HepG2 (cell line): ENCODE data around the gene LMF2. TPM values are rescaled to one million over a fixed set of nuclear protein-coding genes. Genes with fewer than 3 reads are reported as not detected.

Experiments
- ATAC-seq: fragments of 200-7000 bp; cut with Tn5 transposase; 3 replicates; pipeline ENCODE4 v1.9.1; 2020; ENCODE audit warnings: mild to moderate bottlenecking, moderate library complexity
- BruUV-seq: library from RNA; stranded (reverse); fragments of 400-500 nt; replicated peaks from 2 replicates; lab custom pipeline; 2021; lab: Mats Ljungman, UMichigan
- CTCF ChIA-PET: fragments of 300-600 bp; formaldehyde crosslinking; extraction: SDS; loops from one replicate; lab custom pipeline; 2021; ENCODE audit warnings: low total read pairs, inconsistent platforms, low intra/inter-chr PET ratio; lab: Yijun Ruan, JAX
- POLR2A ChIA-PET: fragments of 350-600 bp; sonication (Branson Sonifier 250); formaldehyde crosslinking; loops from one replicate; lab custom pipeline; 2020; ENCODE audit warnings: antibody characterized with exemption, inconsistent platforms; lab: Yijun Ruan, JAX
- DNase-seq: peaks from one replicate; pipeline ENCODE4 v3.0.0-alpha.2; 2015; ENCODE audit warnings: low spot score
- FAIRE-seq: peaks from 3 replicates; lab custom pipeline; 2011; peaks lifted over from hg19 to GRCh38; lab: Jason Lieb, UNC
- H2AFZ ChIP-seq: one replicate; pipeline ENCODE4 v1.6.1; 2011; ENCODE audit warnings: low read length, inconsistent platforms
- H3K27ac ChIP-seq: fragments of 300-600 bp; 3 replicates; pipeline ENCODE4 v1.8.0; 2011; ENCODE audit warnings: mixed run types, mild to moderate bottlenecking, mixed read lengths, low read length, inconsistent platforms; ENCODE audit not compliant: insufficient read depth; ENCODE audit errors: extremely low read length
- H3K27me3 ChIP-seq, 2 experiments: fragments of 200-600 bp in 1 of 2; 2 replicates in 1 of 2; 3 replicates in 1 of 2; pipeline versions ENCODE4 v1.6.0 to v1.8.0; 2011; ENCODE audit warnings: low read length in 2 of 2, mild to moderate bottlenecking in 2 of 2, moderate library complexity in 2 of 2, inconsistent platforms in 1 of 2; ENCODE audit not compliant: insufficient read depth in 2 of 2, control insufficient read depth in 1 of 2
- H3K36me3 ChIP-seq, 2 experiments: fragments of 200-600 bp in 1 of 2; replicated peaks in 1 of 2; 2 replicates in 1 of 2; 3 replicates in 1 of 2; pipeline versions ENCODE4 v1.5.1 to v1.8.0; 2011; ENCODE audit warnings: low read length in 2 of 2, inconsistent platforms in 1 of 2; ENCODE audit not compliant: insufficient read depth in 2 of 2, control insufficient read depth in 1 of 2
- H3K4me1 ChIP-seq: 2 replicates; pipeline ENCODE4 v1.5.1; 2012; ENCODE audit warnings: low read length, inconsistent platforms; ENCODE audit not compliant: insufficient read depth
- H3K4me2 ChIP-seq: 2 replicates; pipeline ENCODE4 v1.6.0; 2011; ENCODE audit warnings: low read depth, low read length, inconsistent platforms
- H3K4me3 ChIP-seq, 3 experiments: fragments of 200-600 bp in 1 of 3; sonication (generic), shearing (Covaris generic) in 1 of 3; replicated peaks in 1 of 3; 2 replicates each; pipeline ENCODE4 v1.5.1; 2011 to 2016; ENCODE audit warnings: low read length in 3 of 3, inconsistent platforms in 2 of 3, low read depth in 2 of 3, mild to moderate bottlenecking in 2 of 3, control low read depth in 1 of 3, mixed read lengths in 1 of 3; ENCODE audit not compliant: insufficient read depth in 1 of 3
- H3K79me2 ChIP-seq: one replicate; pipeline ENCODE4 v1.6.1; 2011; ENCODE audit warnings: low read length, inconsistent platforms; ENCODE audit not compliant: insufficient read depth
- H3K9ac ChIP-seq: 2 replicates; pipeline ENCODE4 v1.6.0; 2011; ENCODE audit warnings: mild to moderate bottlenecking, low read depth, low read length, inconsistent platforms; ENCODE audit not compliant: insufficient read depth
- H3K9me3 ChIP-seq: 2 replicates; pipeline ENCODE4 v1.5.1; 2012; ENCODE audit warnings: mild to moderate bottlenecking, low read length
- H4K20me1 ChIP-seq: 2 replicates; pipeline ENCODE4 v1.6.0; 2011; ENCODE audit warnings: inconsistent platforms, mild to moderate bottlenecking, low read length, moderate library complexity; ENCODE audit not compliant: insufficient read depth
- ADNP ChIP-seq: sonication (generic); formaldehyde crosslinking; IDR thresholded peaks from 2 replicates; pipeline ENCODE4 v1.4.0; 2020; ENCODE audit warnings: missing genetic modification reagents
- BRCA1 ChIP-seq: sonication (generic); formaldehyde crosslinking; IDR thresholded peaks from 2 replicates; pipeline ENCODE4 v1.4.0; 2020; ENCODE audit warnings: missing genetic modification reagents
- FOXA1 ChIP-seq, 2 experiments: fragments of 450-650 bp in 1 of 2; sonication (generic) in 1 of 2; formaldehyde crosslinking in 1 of 2; IDR thresholded peaks; 2 replicates each; pipeline versions ENCODE4 v1.4.0 to v1.6.1; 2016 to 2020; ENCODE audit warnings: missing genetic modification reagents in 1 of 2
- FOXP1 ChIP-seq, 2 experiments: fragments of 450-650 bp in 1 of 2; IDR thresholded peaks; 2 replicates each; pipeline ENCODE4 v1.6.1; 2017 to 2018; ENCODE audit warnings: antibody characterized with exemption in 1 of 2
- ONECUT2 ChIP-seq: sonication (generic); formaldehyde crosslinking; IDR thresholded peaks from 2 replicates; pipeline ENCODE4 v1.4.0; 2020; ENCODE audit warnings: missing genetic modification reagents
- POLR2AphosphoS5 ChIP-seq: IDR thresholded peaks from 2 replicates; pipeline ENCODE4 v1.6.1; 2012; ENCODE audit warnings: low read depth, low read length
- REL ChIP-seq: sonication (generic); formaldehyde crosslinking; conservative IDR thresholded peaks from 2 replicates; pipeline ENCODE4 v1.8.0; 2022; ENCODE audit warnings: mild to moderate bottlenecking, missing genetic modification reagents, moderate library complexity
- SMAD3 ChIP-seq: sonication (generic); formaldehyde crosslinking; IDR thresholded peaks from 2 replicates; pipeline ENCODE4 v1.4.0; 2020; ENCODE audit warnings: missing genetic modification reagents
- SOX6 ChIP-seq, 2 experiments: fragments of 450-650 bp in 1 of 2; sonication (generic) in 1 of 2; formaldehyde crosslinking in 1 of 2; IDR thresholded peaks; 2 replicates each; pipeline versions ENCODE4 v1.4.0 to v1.6.1; 2017 to 2020; ENCODE audit warnings: antibody characterized with exemption in 1 of 2, mild to moderate bottlenecking in 1 of 2, missing genetic modification reagents in 1 of 2
- ZMYM4 ChIP-seq: sonication (generic); formaldehyde crosslinking; IDR thresholded peaks from 2 replicates; pipeline ENCODE4 v1.8.1; 2023; ENCODE audit warnings: mild to moderate bottlenecking, missing genetic modification reagents
- ZNF552 ChIP-seq: sonication (generic); formaldehyde crosslinking; IDR thresholded peaks from 2 replicates; pipeline ENCODE4 v1.9.0; 2022; ENCODE audit warnings: missing genetic modification reagents, mild to moderate bottlenecking, borderline replicate concordance
- ZNF607 ChIP-seq: sonication (generic); formaldehyde crosslinking; IDR thresholded peaks from 2 replicates; pipeline ENCODE4 v1.5.1; 2020; ENCODE audit warnings: missing genetic modification reagents, mild to moderate bottlenecking, borderline replicate concordance
- ZNF644 ChIP-seq: IDR thresholded peaks from 2 replicates; pipeline ENCODE4 v1.6.1; 2016; ENCODE audit warnings: low read depth
- ZNF883 ChIP-seq: sonication (generic); formaldehyde crosslinking; IDR thresholded peaks from 2 replicates; pipeline ENCODE4 v1.5.1; 2020; ENCODE audit warnings: mild to moderate bottlenecking, missing genetic modification reagents; ENCODE audit errors: not compliant biosample characterization
- WGBS: methylation state at CpG from one replicate; pipeline ENCODE4 v1.1.6; 2017; ENCODE audit warnings: low lambda C conversion rate; 5-methylcytosine and 5-hydroxymethylcytosine counted together
- in situ Hi-C: cut with HindIII; loops from 2 replicates; pipeline ENCODE4 v1.10.0; 2017; ENCODE audit warnings: low pct_unique_long_range_greater_than_20kb; ENCODE audit not compliant: extremely low pct_ligation_motif_present
- intact Hi-C: fragments of 100-400 bp; cut with micrococcal nuclease; formaldehyde crosslinking; loops from one replicate; pipeline ENCODE4 v1.10.0; 2022; ENCODE audit not compliant: unreplicated experiment
- polyA plus RNA-seq, 8 experiments: library from polyadenylated mRNA; depleted of rRNA in 3 of 8; stranded (reverse) in 7 of 8; unstranded in 1 of 8; fragments of >200 nt; fragmentation: Illumina TruSeq in 4 of 8; extraction: Trizol in 4 of 8; gene quantifications; 2 replicates each; pipeline versions ENCODE4 v1.2.1 to v1.2.3, GENCODE V29; 2011 to 2016; ENCODE audit warnings: low read depth in 4 of 8, missing spikeins in 1 of 8, mixed read lengths in 1 of 8; ENCODE audit not compliant: insufficient read depth in 1 of 8
- total RNA-seq, 5 experiments: library from RNA; depleted of rRNA; stranded (reverse); fragments of >200 nt; fragmentation: Illumina TruSeq; extraction: Trizol; gene quantifications; 2 replicates each; pipeline ENCODE4 v1.2.3, GENCODE V29; 2016; ENCODE audit warnings: low read depth in 1 of 5

LMF2 gene
- total and polyA plus RNA-seq, 2 of the 13 experiments (the other 11 are each of a cell fraction or from before 2014, with no cell fraction given), result 23.3 to 30.6 TPM

- H3K79me2 ChIP-seq, result peaks cover 19% of the 10 kb centered on the region
- H3K27me3 ChIP-seq, result no peaks in the 10 kb centered on the region
- BruUV-seq, result no TSS peak
- H3K9me3 ChIP-seq, result no peaks in the 10 kb centered on the region
- H3K4me1 ChIP-seq, result peaks cover 9% of the 10 kb centered on the region
- FAIRE-seq, result no peak
- peaks cover 22 to 66% of the 10 kb centered on the region in 2 experiments for H3K36me3 ChIP-seq
- CTCF ChIA-PET, result no interaction called here
- WGBS, result 95% methylated on average over 4 of the region's 8 CpGs
- H3K9ac ChIP-seq, result no peak overlapping the region
- no peak overlapping the region for H3K27ac ChIP-seq
- in situ Hi-C loops, result no loop called here
- peaks cover 13% of the 10 kb centered on the region for H4K20me1 ChIP-seq
- intact Hi-C loops, result no loop called here
- no peak overlapping the region for H2AFZ ChIP-seq
- DNase-seq, result no peak
- H3K4me3 ChIP-seq, result no peak overlapping the region
- no peak for ATAC-seq
- POLR2A ChIA-PET, result no interaction called here
- TF ChIP-seq ADNP (CRISPR knock-in tag) (no peak), POLR2AphosphoS5 (no peak), ONECUT2 (CRISPR knock-in tag) (no peak), ZNF644 (CRISPR knock-in tag) (no peak), ZNF552 (CRISPR knock-in tag) (no peak), ZMYM4 (CRISPR knock-in tag) (no peak), FOXA1 (IDR thresholded peaks at IDR 0.05) (no peak), FOXA1 (CRISPR knock-in tag; IDR thresholded peaks at IDR 0.05) (no peak), ZNF883 (CRISPR knock-in tag) (no peak), SMAD3 (CRISPR knock-in tag) (no peak), BRCA1 (CRISPR knock-in tag) (no peak), SOX6 (IDR thresholded peaks at IDR 0.05) (no peak), SOX6 (CRISPR knock-in tag; IDR thresholded peaks at IDR 0.05) (no peak), REL (CRISPR knock-in tag) (no peak), ZNF607 (CRISPR knock-in tag) (no peak), FOXP1 (IDR thresholded peaks at IDR 0.05) (no peak), FOXP1 (CRISPR knock-in tag; IDR thresholded peaks at IDR 0.05) (no peak)
- no peak overlapping the region for H3K4me2 ChIP-seq
These were observed 11.6 kb upstream of the LMF2 start for GRCh38 chr22:50519151-50519550.
